Activated T-helper 2 cell treated with anti-CD3 and anti-CD28 coated beads, Interferon-gamma antibody, Interleukin-2, Interleukin-4, amounts not matched to agents 10 μg/mL and 5 μg/mL and 100 μg/mL, durations not matched to agents 14 hours and 24 hours and 36 hours (primary cell): Measurements from ENCODE around the gene SPINT1. TPM values are rescaled to one million over a fixed set of nuclear protein-coding genes. Genes with fewer than 3 reads are reported as not detected.

Experiments used
- DNase-seq: peaks from one replicate; pipeline ENCODE4 v3.0.0; 2021; ENCODE audit warnings: low spot score
- H3K27ac Mint-ChIP-seq: one replicate; pipeline ENCODE4 v1.8.0; 2021; ENCODE audit warnings: mixed read lengths
- H3K27me3 Mint-ChIP-seq: one replicate; pipeline ENCODE4 v1.8.0; 2021; ENCODE audit warnings: low read depth, mixed read lengths
- H3K36me3 Mint-ChIP-seq: one replicate; pipeline ENCODE4 v1.8.0; 2021; ENCODE audit warnings: low read depth, mixed read lengths
- H3K4me1 Mint-ChIP-seq: one replicate; pipeline ENCODE4 v1.8.0; 2021; ENCODE audit warnings: low read depth, mixed read lengths
- H3K4me3 Mint-ChIP-seq: one replicate; pipeline ENCODE4 v1.8.0; 2021; ENCODE audit warnings: low read depth, mild to moderate bottlenecking, moderate library complexity, mixed read lengths
- H3K9me3 Mint-ChIP-seq: one replicate; pipeline ENCODE4 v1.8.0; 2021; ENCODE audit warnings: mixed read lengths
- intact Hi-C: fragments of 100-400 bp; cut with micrococcal nuclease; formaldehyde crosslinking; loops from one replicate; pipeline ENCODE4 v1.15.1; 2023
- total RNA-seq: library from RNA; stranded (reverse); gene quantifications from 2 replicates; pipeline ENCODE4 v1.2.3, GENCODE V29; 2022

Gene SPINT1
- total RNA-seq, 1 donor from 2014 or later: 22.5 TPM

DNA sequence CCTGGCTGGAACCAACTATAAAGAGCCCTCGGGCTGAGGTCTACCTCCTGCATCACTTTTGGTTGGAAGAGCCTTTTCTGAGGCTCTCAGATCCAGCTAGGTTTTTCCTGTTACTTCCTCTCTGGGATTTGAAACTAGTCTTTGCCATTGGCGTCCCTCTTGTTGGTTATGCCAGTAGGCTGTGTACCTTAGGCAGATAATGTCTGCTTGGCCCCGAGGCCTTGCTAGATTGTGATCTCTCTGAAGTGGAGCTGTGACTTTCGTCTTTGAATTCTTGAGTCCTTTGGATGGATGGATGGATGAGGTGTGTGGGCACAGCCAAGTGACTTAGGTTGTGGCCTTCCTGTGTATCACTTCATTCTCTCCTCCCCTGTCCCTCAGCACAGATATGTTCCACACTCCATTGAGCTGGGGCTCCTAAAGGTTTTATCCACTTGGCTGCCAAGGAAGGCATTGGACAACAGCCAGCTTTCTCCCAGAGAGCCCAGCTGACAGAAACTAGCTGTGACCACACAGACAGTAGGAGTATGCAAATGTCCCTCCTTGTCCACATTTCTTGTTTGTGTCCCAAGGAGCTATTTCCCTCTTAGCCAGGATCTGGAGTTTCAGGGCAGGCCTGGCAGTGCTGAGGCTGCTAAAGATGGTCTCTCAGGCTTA is 28.7 kb upstream of the SPINT1 start:
- Mint-ChIP-seq H3K9me3 (no peaks in the 10 kb centered on the region), H3K4me1 (no peaks in the 10 kb centered on the region), H3K27ac (no peak overlapping the region), H3K4me3 (no peak overlapping the region), H3K36me3 (peaks cover 27% of the 10 kb centered on the region), H3K27me3 (no peaks in the 10 kb centered on the region)
- DNase-seq: no peak
- intact Hi-C loops: no loop called here

- Mint-ChIP-seq H3K36me3 (peaks cover 3% of the 10 kb centered on the region), H3K9me3 (no peaks in the 10 kb centered on the region), H3K27ac (no peak overlapping the region), H3K4me1 (no peaks in the 10 kb centered on the region), H3K27me3 (peaks cover 2% of the 10 kb centered on the region), H3K4me3 (no peak overlapping the region)
- DNase-seq: no peak
- intact Hi-C loops: no loop called here
These were observed 24.8 kb upstream of the SPINT1 start for GRCh38 chr15:40819048-40819447.

GRCh38 chr15:40821195-40821594 is 22.7 kb upstream of the SPINT1 start:
- no peaks in the 10 kb centered on the region for H3K9me3 Mint-ChIP-seq
- DNase-seq: no peak
- H3K27ac Mint-ChIP-seq: no peak overlapping the region
- H3K27me3 Mint-ChIP-seq: peaks cover 2% of the 10 kb centered on the region
- intact Hi-C loops: no loop called here
- no peak overlapping the region for H3K4me3 Mint-ChIP-seq
- no peaks in the 10 kb centered on the region for H3K36me3 Mint-ChIP-seq
- H3K4me1 Mint-ChIP-seq: no peaks in the 10 kb centered on the region

DNA sequence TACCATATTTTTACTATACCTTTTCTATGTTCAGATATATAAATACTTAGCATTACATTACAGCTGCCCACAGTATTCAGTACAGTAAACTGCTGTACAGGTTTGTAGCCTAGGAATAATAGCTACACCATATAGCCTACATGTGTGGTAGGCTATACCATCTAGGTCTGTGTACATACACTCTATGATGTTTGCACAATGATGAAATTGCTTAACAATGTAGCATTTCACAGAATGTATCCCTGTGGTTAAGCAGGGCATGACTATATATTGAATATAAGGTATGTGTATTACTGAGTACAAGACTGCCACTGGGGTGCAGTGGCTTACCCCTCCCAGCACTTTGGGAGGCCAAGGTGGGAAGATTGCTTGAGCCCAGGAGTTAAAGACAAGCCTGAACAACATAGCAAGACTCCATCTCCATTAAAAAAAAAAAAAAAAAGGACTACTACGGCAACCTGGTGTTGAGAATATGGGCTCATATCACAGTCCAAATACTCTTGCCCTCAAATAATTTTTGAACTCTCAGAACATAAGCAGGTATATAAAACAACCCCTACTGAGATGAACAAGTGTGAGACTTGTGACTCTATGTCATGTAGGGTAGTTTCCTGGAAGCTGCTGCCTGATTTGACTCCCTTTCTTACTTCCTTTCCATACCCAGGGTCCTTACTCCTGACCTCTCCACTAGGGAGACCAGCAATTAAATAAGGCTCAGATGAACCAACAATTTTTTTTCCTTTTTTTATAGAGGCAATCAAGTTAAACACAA is 20.1 kb upstream of the SPINT1 start:
- intact Hi-C loops: no loop called here

GRCh38 chr15:40825661-40826422 is 18.0 kb upstream of the SPINT1 start:
- Mint-ChIP-seq H3K36me3 (no peaks in the 10 kb centered on the region), H3K4me3 (no peak overlapping the region)
- intact Hi-C loops: no loop called here

More for the DNA sequence above, 20.1 kb upstream of the SPINT1 start:
- no peaks in the 10 kb centered on the region for H3K9me3 Mint-ChIP-seq
- H3K4me1 Mint-ChIP-seq: no peaks in the 10 kb centered on the region
- no peak overlapping the region for H3K4me3 Mint-ChIP-seq
- H3K27me3 Mint-ChIP-seq: peaks cover 2% of the 10 kb centered on the region
- no peak for DNase-seq
- H3K27ac Mint-ChIP-seq: no peak overlapping the region
- H3K36me3 Mint-ChIP-seq: no peaks in the 10 kb centered on the region

DNA sequence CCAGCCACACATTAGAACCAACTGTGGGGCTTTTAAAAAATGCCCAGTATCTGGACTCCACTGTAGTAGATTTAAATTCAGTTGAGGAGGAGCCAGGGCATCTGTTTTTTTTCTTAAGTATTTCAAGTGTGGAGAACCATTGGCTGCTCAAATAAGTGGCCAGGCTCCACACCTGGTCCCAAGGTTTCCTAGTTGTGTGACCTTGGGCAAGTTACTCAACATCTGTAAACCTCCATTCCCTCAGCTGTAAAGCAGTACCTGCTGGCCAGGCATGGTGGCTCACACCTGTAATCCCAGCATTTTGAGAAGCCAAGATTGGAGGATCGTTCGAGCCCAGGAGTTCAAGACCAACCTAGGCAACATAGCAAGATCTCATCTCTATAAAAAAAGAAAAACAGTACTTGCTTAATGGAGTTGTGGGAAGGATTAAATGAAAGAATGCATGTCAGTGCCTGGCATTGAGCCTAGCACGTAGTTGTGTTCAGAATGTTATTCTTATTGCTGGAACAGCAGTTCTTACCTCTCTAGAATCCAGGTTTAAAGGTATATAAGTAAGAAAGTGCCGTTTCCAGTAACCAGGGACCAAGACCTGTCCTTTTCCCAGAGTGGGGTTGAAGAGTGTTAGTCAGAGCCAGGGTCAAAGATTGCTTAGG is 17.3 kb upstream of the SPINT1 start:
- no peaks in the 10 kb centered on the region for H3K9me3 Mint-ChIP-seq
- H3K36me3 Mint-ChIP-seq: no peaks in the 10 kb centered on the region
- H3K27ac Mint-ChIP-seq: no peak overlapping the region
- no peak overlapping the region for H3K4me3 Mint-ChIP-seq
- no peaks in the 10 kb centered on the region for H3K4me1 Mint-ChIP-seq
- intact Hi-C loops: no loop called here
- H3K27me3 Mint-ChIP-seq: no peaks in the 10 kb centered on the region
- DNase-seq: no peak

More at GRCh38 chr15:40825661-40826422, 18.0 kb upstream of the SPINT1 start:
- H3K27me3 Mint-ChIP-seq: no peaks in the 10 kb centered on the region
- no peaks in the 10 kb centered on the region for H3K9me3 Mint-ChIP-seq
- no peak overlapping the region for H3K27ac Mint-ChIP-seq
- no peak for DNase-seq
- H3K4me1 Mint-ChIP-seq: no peaks in the 10 kb centered on the region

DNA sequence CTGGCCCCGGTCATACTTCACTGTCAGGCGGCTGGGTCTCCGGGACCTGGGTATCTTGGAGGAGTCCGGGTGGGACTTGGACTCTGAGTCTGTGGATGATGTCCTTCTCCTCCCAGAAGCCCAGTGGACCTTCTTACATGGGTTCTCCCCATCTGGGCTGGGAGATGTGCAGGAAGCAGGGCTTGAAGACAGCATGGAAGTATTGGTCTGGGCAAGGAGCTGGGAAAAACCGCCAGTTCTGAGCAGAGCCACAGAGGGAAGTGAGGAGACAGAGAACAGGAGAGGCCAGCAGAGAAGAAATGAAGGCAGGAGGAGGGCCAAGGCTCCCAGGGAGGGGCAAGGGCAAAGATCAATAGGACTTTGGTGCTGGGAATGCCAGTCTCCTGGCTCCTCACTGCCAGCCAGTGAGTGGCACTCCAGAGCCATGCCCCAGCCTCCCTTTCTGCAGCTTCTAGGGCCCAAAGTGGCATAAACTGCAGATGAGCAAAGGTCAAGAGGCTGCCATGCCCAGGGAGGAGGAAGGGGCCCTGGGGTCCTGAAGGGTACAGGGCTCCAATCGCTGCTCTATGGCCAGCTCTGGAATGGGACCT is 15.3 kb upstream of the SPINT1 start, which contains the start of gene PPP1R14D:
TSS of gene PPP1R14D (minus strand) at position 262 of the 590 bp plus-strand sequence. CDS start at position 195, 67 bp downstream.
- Mint-ChIP-seq H3K27me3 (no peaks in the 10 kb centered on the region), H3K9me3 (no peaks in the 10 kb centered on the region), H3K27ac (no peak within 1 kb of the TSS), H3K36me3 (no peaks in the 10 kb centered on the region), H3K4me1 (no peaks in the 10 kb centered on the region), H3K4me3 (no peak within 1 kb of the TSS)
- DNase-seq: no peak
- intact Hi-C loops: no loop called here

DNA sequence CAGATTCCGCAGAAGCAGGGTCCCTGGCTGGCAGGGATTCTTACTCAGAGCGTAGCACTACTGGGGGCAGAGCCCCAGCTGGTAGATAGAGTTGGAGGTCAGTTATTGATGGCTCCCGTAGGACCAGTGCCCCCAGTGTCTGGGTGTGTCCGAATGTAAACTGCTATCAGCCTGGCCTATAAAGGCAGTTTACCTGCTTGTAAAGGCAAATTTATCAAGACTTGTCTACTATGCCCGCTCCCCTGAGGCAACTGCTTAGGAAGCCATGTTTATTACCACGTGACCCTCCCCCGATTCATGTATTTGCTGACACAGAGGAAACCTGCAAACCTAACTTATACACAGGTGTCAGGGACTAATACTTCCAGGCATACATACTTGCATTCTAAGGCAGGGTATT is 14.7 kb upstream of the SPINT1 start:
- DNase-seq: no peak
- no peak overlapping the region for H3K4me3 Mint-ChIP-seq
- H3K4me1 Mint-ChIP-seq: no peaks in the 10 kb centered on the region
- H3K27me3 Mint-ChIP-seq: no peaks in the 10 kb centered on the region
- no peaks in the 10 kb centered on the region for H3K9me3 Mint-ChIP-seq
- H3K27ac Mint-ChIP-seq: no peak overlapping the region
- no peaks in the 10 kb centered on the region for H3K36me3 Mint-ChIP-seq
- intact Hi-C loops: no loop called here

DNA sequence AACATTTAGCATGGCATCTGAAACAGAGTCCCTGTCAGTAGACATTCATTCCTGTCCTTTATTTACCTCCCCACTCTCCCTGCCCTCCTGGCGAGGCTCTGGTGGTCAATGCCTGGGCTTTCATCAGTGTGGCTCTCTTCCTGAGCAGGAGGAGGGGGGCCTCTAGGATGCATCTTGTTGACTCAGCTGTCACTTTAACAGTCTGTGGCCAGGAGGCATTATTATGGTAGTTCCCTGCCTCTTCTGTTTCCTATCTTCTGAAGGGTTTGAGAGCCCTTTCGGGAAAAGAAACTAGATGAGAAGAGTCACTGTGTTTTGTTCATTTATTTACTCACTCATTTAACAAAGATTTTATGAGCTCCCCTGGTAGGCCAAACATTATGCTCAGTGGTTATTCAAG is 13.0 kb upstream of the SPINT1 start:
- no peak for DNase-seq
- Mint-ChIP-seq H3K4me1 (no peaks in the 10 kb centered on the region), H3K27ac (no peak overlapping the region), H3K36me3 (no peaks in the 10 kb centered on the region), H3K4me3 (no peak overlapping the region), H3K9me3 (no peaks in the 10 kb centered on the region), H3K27me3 (no peaks in the 10 kb centered on the region)
- intact Hi-C loops: no loop called here

GRCh38 chr15:40831861-40832260 is 12.0 kb upstream of the SPINT1 start:
- H3K27ac Mint-ChIP-seq: no peak overlapping the region
- H3K9me3 Mint-ChIP-seq: no peaks in the 10 kb centered on the region
- H3K4me1 Mint-ChIP-seq: no peaks in the 10 kb centered on the region
- DNase-seq: no peak
- no peaks in the 10 kb centered on the region for H3K27me3 Mint-ChIP-seq
- no peaks in the 10 kb centered on the region for H3K36me3 Mint-ChIP-seq
- no peak overlapping the region for H3K4me3 Mint-ChIP-seq
- intact Hi-C loops: no loop called here

DNA sequence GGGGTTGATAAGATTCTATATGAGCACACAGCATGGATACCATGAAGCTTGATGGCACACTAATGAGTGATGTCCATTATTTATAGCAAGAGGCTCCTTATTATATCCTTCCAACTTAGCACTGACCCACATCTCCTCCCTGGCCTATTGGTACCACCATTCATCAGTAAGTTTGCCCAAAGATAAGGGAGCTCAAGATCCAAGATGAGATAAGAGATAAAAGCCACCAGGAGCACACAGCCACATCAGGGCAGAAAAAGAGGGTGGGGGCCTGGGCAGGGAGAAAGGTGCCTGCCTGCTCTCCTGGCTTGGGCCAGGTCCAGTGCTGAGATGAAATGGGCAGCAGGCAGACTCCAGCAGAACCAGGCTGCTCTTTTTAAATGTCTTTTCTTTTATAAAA is 10.9 kb upstream of the SPINT1 start:
- no peaks in the 10 kb centered on the region for H3K4me1 Mint-ChIP-seq
- H3K4me3 Mint-ChIP-seq: no peak overlapping the region
- intact Hi-C loops: no loop called here
- H3K9me3 Mint-ChIP-seq: no peaks in the 10 kb centered on the region
- no peaks in the 10 kb centered on the region for H3K36me3 Mint-ChIP-seq
- no peaks in the 10 kb centered on the region for H3K27me3 Mint-ChIP-seq
- DNase-seq: no peak
- H3K27ac Mint-ChIP-seq: no peak overlapping the region

GRCh38 chr15:40836020-40836419 is 7.8 kb upstream of the SPINT1 start:
- Mint-ChIP-seq H3K4me1 (no peaks in the 10 kb centered on the region), H3K27me3 (peaks cover 4% of the 10 kb centered on the region), H3K27ac (no peak overlapping the region), H3K9me3 (no peaks in the 10 kb centered on the region), H3K4me3 (no peak overlapping the region), H3K36me3 (no peaks in the 10 kb centered on the region)
- intact Hi-C loops: no loop called here
- no peak for DNase-seq
